Activated T-helper 2 cell treated with anti-CD3 and anti-CD28 coated beads, Interferon-gamma antibody, Interleukin-2, Interleukin-4, amounts not matched to agents 10 μg/mL and 5 μg/mL and 100 μg/mL, durations not matched to agents 14 hours and 24 hours and 36 hours (primary cell): ENCODE data around the gene ECHS1. TPM values are rescaled to one million over a fixed set of nuclear protein-coding genes. Genes with fewer than 3 reads are reported as not detected.

ENCODE experiments used
- DNase-seq: peaks from one replicate; pipeline ENCODE4 v3.0.0; 2021; ENCODE audit warnings: low spot score
- H3K27ac Mint-ChIP-seq: one replicate; pipeline ENCODE4 v1.8.0; 2021; ENCODE audit warnings: mixed read lengths
- H3K27me3 Mint-ChIP-seq: one replicate; pipeline ENCODE4 v1.8.0; 2021; ENCODE audit warnings: low read depth, mixed read lengths
- H3K36me3 Mint-ChIP-seq: one replicate; pipeline ENCODE4 v1.8.0; 2021; ENCODE audit warnings: low read depth, mixed read lengths
- H3K4me1 Mint-ChIP-seq: one replicate; pipeline ENCODE4 v1.8.0; 2021; ENCODE audit warnings: low read depth, mixed read lengths
- H3K4me3 Mint-ChIP-seq: one replicate; pipeline ENCODE4 v1.8.0; 2021; ENCODE audit warnings: low read depth, mild to moderate bottlenecking, moderate library complexity, mixed read lengths
- H3K9me3 Mint-ChIP-seq: one replicate; pipeline ENCODE4 v1.8.0; 2021; ENCODE audit warnings: mixed read lengths
- intact Hi-C: fragments of 100-400 bp; cut with micrococcal nuclease; formaldehyde crosslinking; loops from one replicate; pipeline ENCODE4 v1.15.1; 2023
- total RNA-seq: library from RNA; stranded (reverse); gene quantifications from 2 replicates; pipeline ENCODE4 v1.2.3, GENCODE V29; 2022

The ECHS1 gene
- total RNA-seq, 1 donor from 2014 or later, result 74.2 TPM

DNA sequence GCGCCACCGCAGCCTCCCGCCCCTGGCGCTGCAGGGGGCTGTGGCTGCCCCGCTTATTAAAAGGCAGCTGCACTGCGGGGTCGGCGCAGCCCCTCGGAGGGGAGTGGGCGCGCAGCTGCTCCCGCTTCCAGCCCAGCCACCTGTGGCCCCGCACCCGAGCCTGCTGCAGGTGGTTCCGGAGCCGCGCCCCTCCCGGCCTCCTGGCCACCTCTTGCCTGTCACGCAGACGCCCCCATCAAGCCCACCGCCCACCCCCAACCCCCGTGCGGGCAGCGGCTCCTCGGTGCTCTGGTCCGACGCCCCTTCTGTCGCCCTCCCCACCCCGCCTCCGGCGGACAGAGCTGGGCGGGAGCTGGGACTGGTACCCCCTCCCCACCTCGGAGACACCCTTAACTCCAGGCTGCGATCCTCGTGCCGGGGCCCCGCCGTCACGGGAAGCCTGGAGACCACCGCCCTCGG lies 37.0 kb downstream of the ECHS1 start:
- Mint-ChIP-seq H3K27me3 (peaks cover 31% of the 10 kb centered on the region), H3K4me3 (no peak overlapping the region), H3K27ac (no peak overlapping the region), H3K4me1 (peaks cover 2% of the 10 kb centered on the region), H3K9me3 (no peaks in the 10 kb centered on the region), H3K36me3 (no peaks in the 10 kb centered on the region)
- DNase-seq, result no peak
- intact Hi-C loops, result no loop called here

DNA sequence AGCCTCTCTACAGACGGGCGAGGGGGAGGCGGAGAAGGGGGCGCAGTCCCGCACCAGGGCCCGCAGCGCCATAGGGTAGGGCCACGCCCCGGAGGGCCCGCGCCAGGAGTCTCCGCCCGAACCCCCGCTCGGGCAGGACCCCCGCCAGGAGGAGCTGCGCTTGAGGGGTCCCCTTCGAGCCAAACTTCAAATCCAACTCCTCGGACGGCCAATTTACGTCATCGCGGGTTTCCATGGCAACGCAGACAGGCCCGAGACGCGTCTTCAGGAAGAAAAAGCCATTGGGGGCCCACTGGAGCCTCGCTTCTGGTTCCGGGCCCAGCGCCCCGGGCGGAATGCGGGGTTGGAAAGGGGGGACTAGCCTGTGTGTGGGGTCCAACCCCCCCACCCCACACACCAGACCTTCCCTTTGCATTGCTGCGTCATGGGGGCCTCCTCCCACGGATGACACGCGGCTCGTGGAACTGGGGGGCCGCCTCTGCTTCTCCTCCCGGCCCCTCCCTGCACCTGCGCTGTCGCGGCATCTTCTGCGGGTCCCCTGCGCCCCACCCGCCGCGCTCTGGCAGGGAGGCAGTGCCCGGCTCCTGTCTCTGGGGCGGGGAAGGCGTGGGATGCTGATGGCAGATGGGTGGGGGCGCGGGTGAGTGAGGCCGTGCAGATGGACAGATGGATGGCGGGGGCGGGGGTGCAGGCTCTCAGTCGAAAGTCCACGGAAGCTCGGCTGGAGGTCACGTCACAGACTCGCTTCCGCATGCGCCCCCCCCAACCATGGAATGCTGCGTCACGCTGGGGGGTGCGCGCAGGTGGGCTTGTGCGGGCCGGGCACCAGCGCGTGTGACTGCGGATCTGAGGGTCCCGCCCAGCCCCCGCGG lies 37.7 kb downstream of the ECHS1 start:
- intact Hi-C loops, result no loop called here
- peak overlapping the region; percentile 7 for H3K4me3 Mint-ChIP-seq
- H3K9me3 Mint-ChIP-seq, result no peaks in the 10 kb centered on the region
- no peaks in the 10 kb centered on the region for H3K36me3 Mint-ChIP-seq
- DNase-seq, result peak; percentile 64
- H3K27me3 Mint-ChIP-seq, result peaks cover 36% of the 10 kb centered on the region
- peaks cover 2% of the 10 kb centered on the region for H3K4me1 Mint-ChIP-seq
- H3K27ac Mint-ChIP-seq, result no peak overlapping the region

DNA sequence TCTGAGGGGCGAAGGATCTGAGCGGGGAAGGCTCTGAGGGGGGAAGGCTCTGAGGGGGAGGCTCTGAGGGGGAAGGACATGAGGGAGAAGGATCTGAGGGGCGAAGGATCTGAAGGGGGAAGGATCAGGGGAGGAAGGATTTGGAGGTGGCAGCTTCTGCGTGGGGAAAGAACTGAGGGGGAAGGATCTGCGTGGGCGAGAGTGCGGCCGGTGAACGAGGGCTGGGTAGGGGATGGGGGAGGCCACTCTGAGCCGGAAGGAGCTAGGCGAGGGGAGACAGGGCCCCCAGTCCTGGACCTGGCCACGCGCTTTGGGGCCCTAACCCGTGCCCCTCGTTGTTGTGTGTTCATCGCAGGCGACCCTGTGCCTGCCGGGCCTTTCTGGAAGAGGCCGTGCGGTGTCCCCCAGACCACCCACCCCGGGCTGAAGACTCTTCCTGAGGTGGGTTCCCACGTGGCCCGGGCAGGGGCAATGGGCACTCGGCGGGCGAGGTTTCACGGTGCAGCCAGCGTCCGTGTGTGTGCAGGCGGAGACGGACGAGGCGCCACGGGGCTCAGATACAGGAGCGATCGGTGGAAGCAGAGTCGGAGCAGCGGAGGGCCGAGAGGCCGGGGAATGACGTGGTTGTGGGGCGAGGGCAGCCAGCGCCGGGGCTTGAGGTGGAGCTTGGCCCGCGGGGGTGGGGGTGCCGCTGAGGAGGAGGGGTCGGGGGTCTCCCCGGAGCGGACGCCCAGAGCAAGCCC lies 38.5 kb downstream of the ECHS1 start:
- Mint-ChIP-seq H3K27ac (no peak overlapping the region), H3K36me3 (no peaks in the 10 kb centered on the region), H3K4me1 (peaks cover 2% of the 10 kb centered on the region), H3K4me3 (peak overlapping the region; percentile 76), H3K27me3 (peaks cover 40% of the 10 kb centered on the region), H3K9me3 (no peaks in the 10 kb centered on the region)
- DNase-seq, result no peak
- intact Hi-C loops, result no loop called here

DNA sequence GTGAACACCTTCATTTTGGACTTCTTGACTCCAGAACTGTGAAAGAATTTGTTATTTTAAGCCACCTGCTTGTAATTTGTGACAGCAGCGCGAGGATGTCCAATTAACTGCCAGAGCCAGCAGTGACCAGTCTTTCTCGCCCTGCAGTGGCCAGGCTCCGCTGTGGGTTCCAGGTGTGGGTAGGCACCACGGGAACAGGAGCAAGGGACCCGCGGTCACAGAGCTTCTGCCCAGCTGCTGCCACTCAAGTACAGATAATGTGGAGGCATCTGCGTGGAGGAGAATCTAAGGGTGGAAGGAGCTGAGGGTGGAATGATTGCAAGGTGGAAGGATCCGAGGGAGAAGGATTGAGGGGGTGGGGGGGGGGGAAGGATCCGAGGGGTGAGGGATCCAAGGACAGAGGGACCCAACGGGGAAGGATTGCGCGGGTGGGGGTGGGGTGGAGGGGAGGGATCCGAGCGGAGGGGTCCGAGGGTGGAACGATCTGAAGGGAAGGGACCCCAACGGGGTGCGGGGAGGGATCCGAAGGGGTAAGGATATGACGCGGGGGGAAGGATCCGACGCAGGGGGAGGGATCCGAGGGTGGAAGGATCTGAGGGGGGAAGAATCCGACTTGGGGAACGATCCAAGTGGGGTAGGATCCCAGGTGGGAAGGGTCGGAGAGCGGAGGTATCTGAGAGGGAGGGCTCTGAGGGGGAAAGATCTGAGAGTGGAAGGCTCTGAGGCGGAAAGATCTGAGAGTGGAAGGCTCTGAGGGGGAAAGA lies 40.0 kb downstream of the ECHS1 start:
- peaks cover 47% of the 10 kb centered on the region for H3K27me3 Mint-ChIP-seq
- no peak overlapping the region for H3K4me3 Mint-ChIP-seq
- no peak overlapping the region for H3K27ac Mint-ChIP-seq
- intact Hi-C loops, result no loop called here
- H3K4me1 Mint-ChIP-seq, result peaks cover 2% of the 10 kb centered on the region
- H3K36me3 Mint-ChIP-seq, result no peaks in the 10 kb centered on the region
- DNase-seq, result no peak
- H3K9me3 Mint-ChIP-seq, result no peaks in the 10 kb centered on the region

DNA sequence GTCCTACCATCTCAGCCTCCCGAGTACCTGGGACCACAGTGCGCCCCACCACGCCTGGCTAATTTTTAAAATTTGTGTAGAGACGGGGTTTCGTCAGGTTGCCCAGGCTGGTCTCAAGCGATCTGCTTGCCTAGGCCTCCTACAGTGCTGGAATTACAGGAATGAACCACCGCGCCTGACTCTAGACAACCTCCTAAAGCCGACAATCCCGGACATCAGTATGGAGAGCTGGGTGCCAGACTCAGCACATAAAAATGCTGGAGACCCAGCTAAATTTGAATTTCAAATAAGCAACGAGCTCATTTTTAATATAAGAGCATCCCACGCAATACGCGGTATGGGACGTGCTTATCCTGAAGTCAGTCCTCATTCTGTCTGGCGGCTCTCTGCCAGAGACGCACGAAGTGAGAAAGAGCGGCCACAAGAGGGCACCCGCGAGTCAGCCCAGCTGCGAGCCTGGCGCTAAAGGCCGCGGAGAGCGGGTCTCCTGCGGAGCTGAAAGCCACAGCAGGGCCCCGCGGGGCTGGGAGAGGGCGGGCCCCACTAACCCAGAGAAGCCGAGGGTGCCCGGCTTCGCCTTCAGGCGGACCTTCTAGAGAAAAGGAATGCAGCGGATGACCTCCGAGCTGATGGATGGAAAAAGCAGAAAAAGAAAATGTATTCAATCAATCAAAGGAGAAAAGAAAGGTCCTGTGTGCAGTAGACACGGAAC lies 43.5 kb downstream of the ECHS1 start:
- DNase-seq, result peak; percentile 76
- Mint-ChIP-seq H3K9me3 (no peaks in the 10 kb centered on the region), H3K27me3 (peaks cover 63% of the 10 kb centered on the region), H3K4me1 (no peaks in the 10 kb centered on the region), H3K36me3 (no peaks in the 10 kb centered on the region), H3K4me3 (peak overlapping the region; percentile 60), H3K27ac (no peak overlapping the region)
- intact Hi-C loops, result loop anchor here (5.0 kb wide), 2 partner anchors 63 to 193 kb away; partner anchors contain the start of gene MTG1

DNA sequence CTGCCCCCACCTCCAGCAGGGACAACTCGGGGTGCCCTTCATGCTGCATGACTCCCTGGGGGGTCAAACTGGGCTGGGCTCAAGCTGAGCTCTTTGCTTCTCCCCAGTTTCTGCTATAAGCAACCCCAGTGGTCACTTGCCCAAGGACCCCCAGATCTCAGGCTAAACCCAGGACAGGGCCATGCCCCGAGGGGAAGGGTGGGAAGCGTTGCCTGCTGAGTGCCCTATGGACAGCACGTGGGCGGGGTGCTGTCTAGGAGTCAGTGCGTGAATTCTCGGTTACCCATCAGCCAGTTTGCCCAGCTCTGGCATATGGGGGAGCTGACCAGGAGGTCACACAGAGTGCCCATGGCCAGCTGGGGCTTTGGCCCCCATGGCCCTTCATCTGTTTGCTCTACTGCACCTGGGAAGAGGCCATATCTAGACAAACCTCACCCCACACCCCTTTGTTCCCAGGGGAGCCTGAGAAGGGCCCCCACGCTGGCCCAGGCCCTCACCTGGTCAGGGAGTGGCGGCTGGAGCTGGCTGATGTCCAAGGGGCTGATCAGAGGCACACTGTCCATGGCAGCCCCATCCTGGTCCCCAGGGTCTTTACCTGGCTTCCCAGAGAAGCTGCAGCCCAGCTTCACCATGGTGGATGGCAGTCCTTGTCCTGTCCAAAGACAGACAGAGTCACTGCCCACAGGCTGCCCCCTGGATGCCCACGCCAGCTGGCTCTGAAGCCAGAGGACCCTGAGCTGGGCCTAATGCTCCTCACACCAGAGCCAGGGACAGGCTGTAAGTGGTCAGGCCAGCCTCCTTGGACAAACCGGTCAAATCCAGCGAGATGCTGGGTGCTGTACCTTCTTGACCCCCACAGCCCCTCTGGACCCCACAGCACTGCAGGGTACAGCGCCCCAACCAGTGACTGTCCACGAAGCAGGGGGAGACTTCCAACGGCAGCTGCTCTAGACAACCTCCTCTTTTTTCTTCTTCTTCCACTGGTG lies 44.5 kb downstream of the ECHS1 start:
- H3K27ac Mint-ChIP-seq, result no peak overlapping the region
- intact Hi-C loops, result loop anchor here (5.0 kb wide), 2 partner anchors 64 to 194 kb away; partner anchors contain the start of gene MTG1
- no peak for DNase-seq
- no peaks in the 10 kb centered on the region for H3K36me3 Mint-ChIP-seq
- H3K9me3 Mint-ChIP-seq, result no peaks in the 10 kb centered on the region
- no peaks in the 10 kb centered on the region for H3K4me1 Mint-ChIP-seq
- H3K27me3 Mint-ChIP-seq, result peaks cover 60% of the 10 kb centered on the region
- no peak overlapping the region for H3K4me3 Mint-ChIP-seq

DNA sequence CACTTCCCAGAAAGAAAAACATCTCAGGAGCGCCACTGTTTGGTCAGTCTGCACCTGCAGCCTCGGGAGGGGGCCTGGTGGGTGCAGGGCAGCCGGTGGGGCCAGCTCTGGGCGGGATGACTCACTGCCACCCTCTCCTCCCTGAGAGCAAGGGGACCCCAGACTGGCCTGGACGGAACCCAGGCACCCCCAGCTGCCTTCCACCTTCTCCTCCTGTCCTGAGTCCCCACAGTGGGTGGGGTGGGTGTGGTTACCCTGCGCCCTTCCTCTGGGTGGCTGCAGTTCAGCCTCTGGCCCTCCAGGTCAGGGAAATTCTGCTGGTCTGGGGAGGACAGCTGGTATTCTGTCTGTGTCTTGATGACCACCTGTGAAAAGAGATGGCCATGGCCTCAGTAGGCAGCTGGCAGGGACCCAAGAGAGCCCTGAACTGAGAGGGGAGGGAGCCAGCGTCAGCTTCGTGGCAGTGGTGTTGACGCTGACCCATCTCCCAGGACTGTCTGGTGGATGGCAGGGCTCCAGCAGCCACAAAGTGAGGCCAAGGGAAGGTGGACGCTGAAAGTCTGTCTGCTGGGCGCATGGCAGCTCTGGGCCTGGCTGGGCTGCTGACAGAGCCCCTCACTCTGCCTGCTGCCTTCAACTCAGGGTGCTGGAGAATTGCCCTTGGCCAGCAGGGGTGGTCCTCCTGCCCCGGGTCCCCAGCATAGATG lies 45.4 kb downstream of the ECHS1 start:
- Mint-ChIP-seq H3K27me3 (peaks cover 53% of the 10 kb centered on the region), H3K4me3 (no peak overlapping the region), H3K36me3 (no peaks in the 10 kb centered on the region), H3K4me1 (no peaks in the 10 kb centered on the region), H3K27ac (no peak overlapping the region), H3K9me3 (no peaks in the 10 kb centered on the region)
- DNase-seq, result no peak
- intact Hi-C loops, result loop anchor here (5.0 kb wide), 2 partner anchors 64 to 194 kb away; partner anchors contain the start of gene MTG1

DNA sequence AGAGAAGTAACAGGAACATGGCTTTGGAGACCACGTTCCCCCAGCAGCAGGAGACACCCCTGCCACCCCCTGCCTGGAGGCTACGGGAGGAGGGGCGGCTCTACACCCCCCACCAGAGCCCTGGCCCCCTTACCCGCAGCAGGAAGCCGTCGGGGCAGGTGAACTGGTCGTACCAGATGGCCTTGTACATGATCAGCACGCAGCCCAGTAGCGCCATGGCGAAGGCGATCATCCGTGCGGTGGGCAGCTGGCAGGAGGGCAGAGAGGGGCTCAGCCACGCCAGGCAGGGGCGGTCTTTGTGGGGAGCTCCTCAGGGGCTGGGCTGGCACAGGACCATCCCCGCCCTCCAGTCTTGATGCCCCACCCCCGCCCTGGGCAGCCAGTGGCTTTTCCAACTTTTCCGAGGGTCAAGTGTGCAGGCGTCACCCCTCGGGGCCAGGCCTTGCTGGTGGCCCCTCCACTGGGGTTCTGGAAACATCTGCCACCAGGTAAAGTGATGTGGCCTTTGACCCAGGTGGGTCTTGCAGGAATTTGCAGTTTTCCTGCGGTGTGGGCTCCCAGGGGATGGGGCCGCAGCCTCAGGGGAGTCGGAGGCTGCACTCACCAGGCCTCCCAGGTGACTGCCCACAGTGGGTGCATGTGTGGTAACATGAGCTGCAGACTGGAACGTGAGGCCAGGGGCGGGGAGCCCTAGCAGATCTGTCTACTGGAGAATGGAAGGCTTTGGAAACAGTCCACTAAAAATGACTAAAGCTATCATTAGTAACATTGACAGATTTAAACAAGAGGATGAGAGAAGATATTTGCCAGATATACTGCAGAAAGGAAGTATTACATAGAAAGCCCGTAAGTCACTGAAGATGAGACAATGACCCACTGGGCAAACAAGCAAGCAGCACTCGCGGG lies 46.2 kb downstream of the ECHS1 start:
- Mint-ChIP-seq H3K4me1 (no peaks in the 10 kb centered on the region), H3K27ac (no peak overlapping the region), H3K9me3 (no peaks in the 10 kb centered on the region), H3K4me3 (no peak overlapping the region), H3K27me3 (peaks cover 45% of the 10 kb centered on the region), H3K36me3 (no peaks in the 10 kb centered on the region)
- DNase-seq, result no peak
- intact Hi-C loops, result loop anchor here (5.0 kb wide), 2 partner anchors 65 to 195 kb away; partner anchors contain the start of gene MTG1

DNA sequence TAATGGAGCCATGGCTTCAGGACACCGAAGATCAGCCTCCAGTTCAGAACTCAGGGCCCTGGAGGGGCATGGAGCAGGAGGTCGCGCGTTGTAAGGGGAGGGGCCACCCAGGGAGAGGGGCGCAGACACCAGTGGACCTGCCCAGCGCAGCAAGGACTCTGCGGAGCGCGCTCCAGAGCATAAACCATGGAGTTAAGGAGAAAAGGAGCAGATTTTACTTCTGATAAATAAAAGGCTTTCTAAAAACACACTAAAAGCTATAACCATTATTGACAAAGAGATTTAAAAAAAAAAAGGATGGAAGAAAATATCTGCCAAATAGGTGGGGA lies 47.0 kb downstream of the ECHS1 start:
- Mint-ChIP-seq H3K27me3 (peaks cover 37% of the 10 kb centered on the region), H3K9me3 (no peaks in the 10 kb centered on the region), H3K36me3 (no peaks in the 10 kb centered on the region), H3K27ac (no peak overlapping the region), H3K4me3 (no peak overlapping the region), H3K4me1 (no peaks in the 10 kb centered on the region)
- DNase-seq, result no peak
- intact Hi-C loops, result loop anchor here (5.0 kb wide), 2 partner anchors 66 to 196 kb away; partner anchors contain the start of gene MTG1
